AG04450 (cell line): ENCODE results near the gene PET100. TPM values are rescaled to one million over a fixed set of nuclear protein-coding genes. Genes with fewer than 3 reads are reported as not detected.

Source experiments
- CTCF ChIA-PET: fragments of 300-600, 350-600 bp; formaldehyde crosslinking; extraction: SDS; loops from one replicate; lab custom pipeline; 2022; ENCODE audit warnings: antibody characterized with exemption, inconsistent platforms; lab: Charles Lee
- POLR2A ChIA-PET: fragments of 350-600 bp; formaldehyde crosslinking; extraction: SDS; loops from one replicate; lab custom pipeline; 2021; ENCODE audit warnings: antibody characterized with exemption, inconsistent platforms; lab: Yijun Ruan, JAX
- DNase-seq: peaks from one replicate; pipeline ENCODE4 v3.0.0-alpha.2; 2011; ENCODE audit warnings: low read depth, low spot score
- H3K27ac ChIP-seq: one replicate; pipeline ENCODE4 v1.5.1; 2012; ENCODE audit warnings: low read depth, low read length, control low read depth
- H3K27me3 ChIP-seq: one replicate; pipeline ENCODE4 v1.6.0; 2012; ENCODE audit warnings: low read length; ENCODE audit not compliant: control insufficient read depth, insufficient read depth
- H3K4me3 ChIP-seq: 2 replicates; pipeline ENCODE4 v1.5.1; 2011; ENCODE audit warnings: mild to moderate bottlenecking, low read depth, low read length, control low read depth
- H3K9me3 ChIP-seq: 2 replicates; pipeline ENCODE4 v1.5.1; 2012; ENCODE audit warnings: low read length; ENCODE audit not compliant: control insufficient read depth, insufficient read depth
- CTCF ChIP-seq: IDR thresholded peaks from 2 replicates; pipeline ENCODE4 v1.5.1; 2011; ENCODE audit warnings: low read depth, low read length, control low read depth, inconsistent platforms
- polyA plus RNA-seq: library from polyadenylated mRNA; depleted of rRNA; stranded (reverse); fragments of >200 nt; gene quantifications from 2 replicates; pipeline ENCODE4 v1.2.3, GENCODE V29; 2011

The PET100 gene
- polyA plus RNA-seq, 1 experiment: 46.7 TPM

GRCh38 chr19:7606289-7606688, 23.3 kb upstream of the PET100 start:
- no peak for DNase-seq
- CTCF ChIA-PET: interaction anchor here (2.0 kb wide), 1 partner anchor 46 kb away, joined by 4 read pairs; no protein-coding TSS in a partner anchor
- Histone ChIP-seq H3K9me3 (peaks cover 4% of the 10 kb centered on the region; the same call in 1 of the 2 replicates), H3K4me3 (no peak overlapping the region), H3K27me3 (no peaks in the 10 kb centered on the region), H3K27ac (no peak overlapping the region)
- POLR2A ChIA-PET: no interaction called here
- TF ChIP-seq CTCF: no peak

GRCh38 chr19:7607212-7607873, 22.2 kb upstream of the PET100 start:
- POLR2A ChIA-PET: no interaction called here
- Histone ChIP-seq H3K9me3 (peaks cover 4% of the 10 kb centered on the region; the same call in 1 of the 2 replicates), H3K4me3 (no peak overlapping the region), H3K27ac (no peak overlapping the region), H3K27me3 (no peaks in the 10 kb centered on the region)
- DNase-seq: no peak
- no peak for TF ChIP-seq CTCF
- CTCF ChIA-PET: no interaction called here

GRCh38 chr19:7607874-7608560, 21.6 kb upstream of the PET100 start:
- DNase-seq: no peak
- no peaks in the 10 kb centered on the region for H3K27me3 ChIP-seq
- ChIA-PET POLR2A (no interaction called here), CTCF (no interaction called here)
- peaks cover 4% of the 10 kb centered on the region; the same call in 1 of the 2 replicates for H3K9me3 ChIP-seq
- H3K4me3 ChIP-seq: no peak overlapping the region
- TF ChIP-seq CTCF: no peak
- no peak overlapping the region for H3K27ac ChIP-seq

- TF ChIP-seq CTCF: no peak
- CTCF ChIA-PET: no interaction called here
- no peaks in the 10 kb centered on the region; the same call in 1 of the 2 replicates for H3K9me3 ChIP-seq
- no peaks in the 10 kb centered on the region for H3K27me3 ChIP-seq
- DNase-seq: no peak
- H3K4me3 ChIP-seq: no peak overlapping the region
- POLR2A ChIA-PET: no interaction called here
- H3K27ac ChIP-seq: no peak overlapping the region
These were observed 18.9 kb upstream of the PET100 start for GRCh38 chr19:7610491-7611240.
